HG03039 (cell line): ENCODE data around the gene ZNF580.
A peak's percentile ranks its signal among the peaks of the same experiment; 100 is the strongest.

Experiments used
- ATAC-seq: cut with Tn5 transposase; IDR thresholded peaks from one replicate; pipeline ENCODE4 v1.9.1; 2021; ENCODE audit warnings: mild to moderate bottlenecking, moderate library complexity; ENCODE audit not compliant: unreplicated experiment

ZNF580 gene, protein sequence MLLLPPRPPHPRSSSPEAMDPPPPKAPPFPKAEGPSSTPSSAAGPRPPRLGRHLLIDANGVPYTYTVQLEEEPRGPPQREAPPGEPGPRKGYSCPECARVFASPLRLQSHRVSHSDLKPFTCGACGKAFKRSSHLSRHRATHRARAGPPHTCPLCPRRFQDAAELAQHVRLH

DNA sequence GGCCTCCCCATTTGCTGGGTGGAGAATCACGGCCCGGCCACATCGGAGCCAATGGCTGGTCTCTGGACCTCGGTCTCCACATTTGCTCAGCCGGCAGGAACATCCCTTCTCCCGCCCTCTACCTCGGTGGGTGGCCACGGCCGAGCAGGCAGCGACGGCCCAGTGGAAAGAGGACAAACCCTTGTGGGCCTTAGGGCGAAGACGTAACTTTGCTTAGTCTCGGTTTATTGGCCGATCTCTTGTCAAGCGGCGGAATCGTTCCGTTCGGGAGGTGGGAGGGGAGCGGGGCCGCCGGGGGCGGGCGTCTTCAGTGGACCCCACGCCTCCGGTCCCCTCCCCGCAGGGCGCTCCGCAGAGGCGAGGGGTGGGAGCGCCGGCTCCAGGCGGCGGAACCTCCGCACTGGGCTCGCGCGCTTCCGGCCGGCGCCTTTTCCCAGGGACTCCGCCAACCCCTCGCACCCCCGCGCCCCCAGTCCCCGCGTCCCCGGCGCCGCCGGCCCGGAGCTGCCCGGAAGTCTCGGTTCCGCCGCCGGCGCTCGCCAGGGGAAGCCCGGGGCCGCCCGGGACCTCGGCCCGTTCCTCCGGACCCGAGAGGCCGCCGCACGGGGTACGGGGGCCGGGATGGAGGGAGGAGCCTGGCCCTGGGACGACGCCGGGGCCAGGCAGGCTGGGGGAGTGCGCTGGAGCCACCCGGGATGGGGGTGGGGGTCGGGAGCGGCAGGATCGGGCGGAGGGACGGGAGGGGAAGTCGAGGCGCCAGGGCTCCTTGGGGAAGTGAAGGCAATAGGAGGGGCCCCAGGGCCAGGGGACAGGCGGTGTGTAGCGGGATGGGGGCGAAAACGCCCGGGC, at the start of gene ZNF580:
Gene ZNF580 (plus strand): TSS at position 426 of the 849 bp plus-strand sequence. CDS start 1,507 bp downstream, outside the sequence.
- no peak for ATAC-seq

DNA sequence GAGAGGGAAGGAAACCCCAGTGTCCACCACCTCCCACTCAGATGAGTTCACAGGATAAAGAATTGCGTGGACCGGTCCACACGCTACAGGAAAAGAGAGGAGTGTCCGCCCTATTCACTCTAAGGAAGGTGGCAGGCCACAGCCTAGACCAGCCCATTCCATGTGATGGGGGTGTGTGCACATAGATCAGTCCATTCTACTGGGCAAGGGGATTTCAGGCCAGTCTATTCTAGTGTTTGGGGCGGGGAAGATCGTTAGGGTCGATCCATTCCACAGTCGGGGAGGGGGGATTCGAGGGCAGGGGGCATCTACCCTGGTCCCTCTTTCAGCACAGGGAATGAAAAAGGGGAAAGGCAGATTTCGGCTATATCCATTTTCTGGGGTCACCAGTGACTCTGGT, 49.2 kb upstream of the ZNF580 start:
- no peak for ATAC-seq

DNA sequence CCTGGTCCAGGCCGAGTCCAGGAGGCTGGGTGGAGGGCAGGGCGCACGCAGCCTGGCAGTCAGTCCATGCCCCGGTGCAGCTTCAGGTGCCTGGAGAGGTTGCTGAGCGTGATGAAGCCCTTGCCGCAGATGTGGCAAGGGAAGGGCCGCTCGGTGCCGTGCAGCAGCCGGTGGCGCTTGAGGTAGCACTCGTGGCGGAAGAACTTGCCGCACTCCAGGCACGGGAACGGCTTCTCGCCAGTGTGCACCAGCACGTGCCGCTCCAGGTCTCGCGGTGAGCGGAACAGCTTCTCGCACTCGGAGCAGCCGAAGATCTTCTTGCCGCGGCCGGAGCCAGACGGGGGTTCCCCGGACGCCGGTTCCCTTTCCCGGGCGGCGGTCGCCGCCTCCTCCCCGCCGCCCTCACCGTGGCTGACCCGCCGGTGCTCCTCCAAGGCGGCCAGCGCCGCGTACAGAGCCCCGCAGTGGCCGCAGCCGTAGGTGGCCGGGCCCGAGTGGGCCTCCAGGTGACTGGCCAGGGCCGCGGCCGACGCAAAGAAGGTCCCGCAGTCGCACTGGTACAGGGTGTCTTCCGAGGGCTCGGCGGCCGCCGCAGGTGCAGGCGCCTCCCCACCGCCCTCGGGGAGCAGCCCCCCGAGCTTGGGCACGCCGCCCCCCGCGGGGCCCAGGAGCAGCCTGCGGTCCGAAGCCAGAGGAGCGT, 48.3 kb upstream of the ZNF580 start:
- ATAC-seq, result no peak

DNA sequence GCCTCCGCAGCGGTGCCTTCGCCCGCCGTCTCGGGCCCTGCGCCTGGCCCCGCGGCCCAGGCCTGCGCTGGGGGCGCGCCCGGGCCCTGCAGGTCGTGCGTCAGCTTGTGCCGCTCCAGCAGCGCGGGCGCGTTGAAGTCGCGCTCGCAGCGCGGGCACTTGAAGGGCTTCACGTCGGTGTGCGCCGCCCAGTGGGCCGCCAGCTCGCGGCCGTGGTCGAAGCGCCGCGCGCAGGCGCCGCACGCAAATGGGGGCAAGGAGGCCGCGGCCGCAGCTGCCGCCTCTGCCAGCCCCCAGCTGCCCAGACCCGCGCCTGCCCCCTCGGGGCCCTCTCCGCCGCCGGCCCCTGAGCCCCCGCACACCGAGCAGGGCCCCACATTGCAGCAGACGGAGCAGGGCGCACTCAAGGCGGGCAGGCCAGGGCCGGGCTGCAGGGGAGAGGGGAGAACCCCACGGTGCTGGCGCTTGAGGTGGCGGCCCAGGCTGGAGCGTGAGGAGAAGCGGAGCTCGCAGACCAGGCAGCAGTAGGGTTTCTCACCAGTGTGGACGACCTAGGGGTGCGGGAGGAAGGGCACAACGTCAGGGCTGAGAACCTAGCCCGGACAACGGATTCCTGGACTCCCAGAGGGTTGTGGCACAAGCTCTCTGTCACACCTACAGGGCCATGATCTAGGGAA, 47.6 kb upstream of the ZNF580 start:
- no peak for ATAC-seq

DNA sequence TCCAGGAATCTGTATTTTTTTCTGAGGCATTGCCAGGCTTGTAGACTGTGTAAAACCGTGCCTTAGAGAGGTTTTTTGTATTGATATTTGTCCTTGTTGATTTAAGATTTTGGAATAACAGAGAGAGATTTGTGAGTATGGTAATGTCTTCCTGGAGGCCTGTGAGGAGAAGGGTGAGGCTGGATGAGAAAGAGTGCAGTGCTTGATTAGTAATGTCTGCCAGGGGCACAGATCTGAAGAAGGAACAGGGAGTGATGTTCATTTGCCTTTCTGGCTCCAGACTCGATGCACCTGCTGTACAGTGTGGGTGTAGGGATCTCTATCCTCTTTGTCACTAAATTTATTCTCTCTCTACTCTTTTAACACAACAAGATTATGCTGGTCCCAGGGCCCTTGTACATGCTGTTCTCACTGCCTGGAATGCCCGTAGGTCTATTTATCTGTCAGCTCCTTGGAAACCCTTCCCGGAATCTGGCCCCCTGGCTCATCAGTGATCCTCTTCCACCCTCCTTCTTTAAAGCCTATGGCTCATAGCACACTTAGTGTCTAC, 45.7 kb upstream of the ZNF580 start:
- ATAC-seq, result no peak

DNA sequence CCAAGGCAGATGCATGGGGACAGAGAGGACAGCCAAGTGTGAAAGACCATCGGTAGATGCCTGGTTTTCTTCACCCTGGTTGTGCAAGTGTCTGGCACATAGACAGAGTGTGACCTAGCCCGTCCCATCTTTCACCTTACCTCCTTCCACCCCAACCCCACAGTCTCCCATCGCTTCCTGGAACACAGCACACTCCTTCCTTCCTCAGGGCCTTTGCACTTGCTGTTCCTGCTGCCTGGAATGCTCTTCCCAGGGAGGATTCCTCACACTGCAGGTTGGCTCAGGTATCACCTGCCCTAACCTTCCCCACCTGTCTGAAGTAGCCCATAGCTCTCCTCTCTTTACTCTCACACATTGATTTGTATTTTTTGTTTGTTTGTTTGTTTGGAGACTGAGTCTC, 44.5 kb upstream of the ZNF580 start:
- no peak for ATAC-seq

DNA sequence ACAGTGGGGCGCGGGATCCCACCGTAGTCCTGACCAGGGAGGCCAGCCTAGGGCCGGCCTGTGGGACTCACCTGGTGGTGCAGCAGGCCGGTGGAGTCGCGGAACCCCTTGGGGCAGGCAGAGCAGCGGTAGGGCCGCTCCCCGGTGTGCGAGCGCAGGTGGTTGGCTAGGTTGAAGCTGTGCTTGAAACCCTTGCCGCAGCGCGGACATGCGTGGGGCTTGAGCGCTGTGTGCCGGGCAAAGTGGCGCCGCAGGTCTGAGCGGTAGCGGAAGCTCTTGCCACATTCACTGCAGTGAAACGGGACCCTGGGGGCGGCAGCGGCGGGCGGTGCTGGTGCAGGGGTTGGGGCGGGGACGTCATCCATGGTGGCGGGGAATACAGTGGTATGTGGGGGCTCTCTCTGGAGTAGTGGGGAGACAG, 43.3 kb upstream of the ZNF580 start:
- no peak for ATAC-seq

DNA sequence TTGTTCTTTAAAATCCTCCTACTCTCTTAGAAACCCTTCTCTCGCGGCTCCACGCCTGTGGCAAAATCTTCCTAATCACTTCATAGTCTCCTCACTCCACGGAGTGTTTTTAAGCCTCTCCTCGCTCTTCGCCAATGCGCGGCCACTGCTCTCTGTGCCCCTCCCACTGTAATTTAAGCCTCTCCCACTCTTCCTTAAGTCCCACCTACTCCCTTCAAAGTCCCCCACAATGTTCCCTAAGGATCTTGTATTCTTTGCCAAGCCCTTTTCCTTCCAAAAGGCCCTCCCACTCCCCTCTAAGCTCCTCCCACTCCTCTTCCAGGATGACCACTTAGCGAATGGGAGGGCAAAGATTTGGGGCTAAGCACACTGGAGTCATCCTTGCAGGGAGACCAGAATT, 42.8 kb upstream of the ZNF580 start:
- no peak for ATAC-seq

DNA sequence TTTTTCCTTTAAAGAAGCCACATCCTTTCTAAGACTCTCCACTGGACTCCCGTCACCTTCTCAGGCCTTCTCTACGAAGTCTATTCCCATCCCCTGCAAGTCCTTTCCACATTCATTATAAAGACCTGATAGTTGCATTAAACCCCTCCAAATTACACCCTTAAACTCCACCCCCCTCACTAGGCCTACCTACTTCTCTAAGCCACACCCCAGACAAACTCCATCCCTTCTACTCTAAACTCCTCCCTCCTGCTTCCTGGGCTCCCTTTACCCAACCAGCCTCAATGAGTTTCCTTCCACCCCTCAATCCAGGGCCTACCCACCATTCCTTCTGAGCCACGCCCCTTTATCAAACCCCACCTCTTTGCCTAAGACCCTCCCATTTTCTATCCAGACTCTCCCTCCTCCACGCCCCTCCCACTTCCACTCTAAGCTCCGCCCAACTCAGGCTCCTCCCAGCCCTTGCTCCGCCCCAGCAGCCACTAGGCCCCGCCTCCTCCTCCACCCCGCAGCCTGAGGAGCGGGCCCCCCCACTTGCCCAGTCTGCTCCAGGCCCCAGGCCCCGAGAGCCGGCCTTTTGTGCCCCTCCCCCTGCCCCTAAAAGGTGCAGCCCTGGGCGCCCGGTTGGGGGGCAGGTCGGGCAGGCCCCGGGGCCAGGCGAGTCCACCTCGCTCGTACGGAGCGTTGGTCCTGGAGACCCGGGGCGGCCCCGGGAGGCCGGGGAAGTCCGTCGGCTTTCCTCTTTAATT, 41.9 kb upstream of the ZNF580 start:
- ATAC-seq, result peak; percentile 43

DNA sequence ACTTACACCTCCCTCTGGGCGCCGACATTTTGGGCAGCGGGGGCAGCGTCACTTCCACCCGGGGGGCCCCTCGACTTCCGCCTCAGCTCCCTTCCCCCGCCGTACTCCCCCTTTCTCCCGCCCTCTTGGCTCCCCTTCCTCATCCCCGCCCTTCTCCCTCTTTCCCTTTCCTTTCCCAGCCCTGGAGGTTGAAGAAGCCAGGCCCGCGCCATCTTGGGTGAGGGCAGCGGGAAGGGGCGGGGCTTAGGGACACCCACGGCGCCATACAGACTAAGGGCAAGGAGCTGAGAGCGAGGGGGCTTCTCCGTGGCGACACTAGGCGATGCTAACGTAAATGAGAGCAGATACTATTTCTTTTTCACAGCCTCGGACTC, 41.3 kb upstream of the ZNF580 start, which contains the start of gene FIZ1:
Gene FIZ1 (minus strand): TSS at position 50 of the 374 bp plus-strand sequence. CDS start 1,652 bp downstream, outside the sequence.
- ATAC-seq, result peak; percentile 39

DNA sequence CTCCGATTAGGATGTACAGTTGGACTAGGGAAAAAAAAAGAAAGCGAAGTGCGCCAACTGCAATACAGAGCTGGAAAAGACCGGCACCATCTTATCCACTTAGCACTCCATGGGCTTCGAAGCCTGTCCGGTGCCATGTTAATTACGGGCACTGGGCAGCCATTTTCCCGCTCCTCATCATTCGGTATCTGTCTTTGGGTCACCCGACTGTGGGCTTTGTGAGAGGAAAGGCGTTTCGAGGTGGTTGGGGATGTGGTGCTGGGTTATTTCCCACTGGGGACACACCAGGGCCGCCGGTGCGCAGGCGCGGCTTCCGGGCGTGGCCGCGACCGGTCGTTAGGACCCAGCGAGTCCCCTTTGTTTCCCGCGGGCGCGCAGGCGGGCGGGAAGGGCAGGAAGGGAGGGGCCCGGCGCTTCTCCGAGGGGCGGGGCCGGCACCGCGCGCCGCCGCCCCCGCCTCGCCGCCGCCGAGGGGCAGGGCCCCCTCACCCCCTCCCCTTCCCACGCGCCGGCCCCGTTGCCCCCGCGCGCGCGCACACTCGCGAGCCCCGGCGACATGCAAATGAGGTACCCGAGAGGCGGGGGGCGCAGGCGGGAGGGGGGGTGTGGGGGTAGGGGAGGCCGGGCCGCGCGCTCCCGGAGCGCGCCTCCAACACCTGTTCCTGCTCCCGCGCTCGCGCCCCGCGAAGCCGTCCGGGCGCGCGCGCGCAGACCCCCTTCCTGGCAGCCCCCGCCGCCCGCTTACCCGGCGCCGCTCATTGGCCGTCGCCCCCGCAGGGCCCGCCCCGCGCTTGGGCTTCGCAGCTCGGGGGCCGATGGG, 40.8 kb upstream of the ZNF580 start, which contains the start of gene ZNF524:
Gene ZNF524 (plus strand): TSS at position 447 of the 820 bp plus-strand sequence. CDS start 1,825 bp downstream, outside the sequence.
- peak; percentile 33 for ATAC-seq

DNA sequence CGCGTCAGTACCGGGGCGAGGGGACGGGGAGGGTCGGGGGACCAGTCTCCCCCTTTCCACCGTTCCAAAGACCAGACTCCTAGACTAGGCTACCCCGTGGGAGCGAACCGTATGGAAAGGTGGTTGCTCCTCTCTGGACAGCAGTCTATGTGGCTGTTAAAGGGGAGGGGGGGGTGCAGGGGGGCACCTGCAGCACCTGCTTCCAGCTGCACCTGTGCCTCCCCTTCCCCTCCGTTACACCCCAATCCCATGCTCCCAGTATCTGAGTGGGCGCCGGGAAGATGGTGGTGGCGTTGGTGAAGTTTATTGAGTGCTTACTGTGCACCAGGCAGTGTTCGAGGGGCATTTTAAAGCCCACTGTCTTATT, 40.2 kb upstream of the ZNF580 start:
- ATAC-seq, result no peak

DNA sequence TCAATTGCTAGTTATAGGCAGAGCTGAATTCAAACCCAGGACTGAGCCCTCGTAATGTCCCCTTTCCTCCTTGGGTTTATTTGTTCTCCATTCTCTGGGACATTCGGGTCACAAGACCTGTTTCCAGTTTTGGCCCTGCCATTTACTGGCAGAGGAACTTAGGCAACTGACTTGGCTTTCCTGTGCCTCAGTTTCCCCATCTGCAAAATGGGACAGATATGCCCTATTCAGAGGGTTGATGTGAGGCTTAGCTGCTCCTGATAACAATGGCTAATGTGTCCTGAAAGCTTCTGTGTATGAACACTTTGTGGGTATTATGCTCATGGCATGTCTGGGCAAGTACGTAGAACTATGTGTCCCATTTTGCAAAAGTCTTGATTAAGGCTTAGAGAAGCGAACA, 39.7 kb upstream of the ZNF580 start:
- no peak for ATAC-seq

DNA sequence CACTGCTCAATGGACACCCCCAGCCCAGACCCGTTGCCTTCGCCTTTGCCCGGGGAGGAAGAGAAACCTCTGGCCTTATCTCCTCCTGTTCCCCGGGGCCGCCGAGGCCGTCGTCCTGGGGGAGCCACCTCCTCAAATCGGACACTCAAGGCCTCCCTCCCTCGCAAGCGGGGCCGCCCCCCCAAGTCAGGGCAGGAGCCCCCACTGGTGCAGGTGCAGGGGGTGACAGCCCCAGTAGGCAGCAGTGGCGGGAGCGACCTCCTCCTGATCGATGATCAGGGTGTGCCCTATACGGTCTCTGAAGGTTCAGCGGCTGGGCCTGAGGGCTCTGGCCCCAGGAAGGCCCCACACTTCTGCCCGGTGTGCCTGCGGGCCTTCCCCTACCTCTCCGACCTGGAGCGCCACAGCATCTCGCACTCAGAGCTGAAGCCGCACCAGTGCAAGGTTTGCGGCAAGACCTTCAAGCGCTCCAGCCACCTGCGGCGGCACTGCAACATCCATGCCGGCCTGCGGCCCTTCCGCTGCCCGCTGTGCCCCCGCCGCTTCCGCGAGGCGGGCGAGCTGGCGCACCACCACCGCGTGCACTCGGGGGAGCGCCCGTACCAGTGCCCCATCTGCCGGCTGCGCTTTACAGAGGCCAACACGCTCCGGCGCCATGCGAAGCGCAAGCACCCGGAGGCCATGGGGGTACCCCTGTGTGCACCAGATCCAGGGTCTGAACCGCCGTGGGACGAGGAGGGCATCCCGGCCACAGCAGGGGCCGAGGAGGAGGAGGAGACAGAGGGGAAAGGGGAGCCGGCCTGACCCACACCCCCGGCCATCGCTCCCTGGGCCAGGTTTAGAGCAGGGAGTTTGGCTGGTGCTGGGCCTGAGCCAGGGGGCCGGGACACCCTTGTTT, 38.4 kb upstream of the ZNF580 start:
- ATAC-seq, result no peak

DNA sequence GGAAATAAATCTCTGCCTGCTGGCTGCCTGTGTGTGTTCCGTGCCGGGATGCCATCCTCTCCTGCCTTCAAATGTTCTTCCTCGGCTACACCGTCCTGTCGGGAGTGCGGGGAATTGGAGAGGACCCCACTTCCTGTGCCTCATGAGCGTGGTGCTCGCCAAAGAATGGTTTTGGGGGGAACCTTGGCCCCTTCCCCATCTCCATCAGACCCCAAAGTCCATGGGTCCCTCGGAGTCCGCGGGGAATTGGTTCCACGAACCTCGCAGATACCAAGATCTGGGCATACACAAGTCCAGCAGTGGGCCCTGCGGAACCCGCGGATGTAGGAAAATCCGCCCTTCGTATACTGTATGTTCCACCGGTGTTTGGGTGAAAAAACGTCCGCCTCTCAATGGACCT, 37.7 kb upstream of the ZNF580 start:
- no peak for ATAC-seq

DNA sequence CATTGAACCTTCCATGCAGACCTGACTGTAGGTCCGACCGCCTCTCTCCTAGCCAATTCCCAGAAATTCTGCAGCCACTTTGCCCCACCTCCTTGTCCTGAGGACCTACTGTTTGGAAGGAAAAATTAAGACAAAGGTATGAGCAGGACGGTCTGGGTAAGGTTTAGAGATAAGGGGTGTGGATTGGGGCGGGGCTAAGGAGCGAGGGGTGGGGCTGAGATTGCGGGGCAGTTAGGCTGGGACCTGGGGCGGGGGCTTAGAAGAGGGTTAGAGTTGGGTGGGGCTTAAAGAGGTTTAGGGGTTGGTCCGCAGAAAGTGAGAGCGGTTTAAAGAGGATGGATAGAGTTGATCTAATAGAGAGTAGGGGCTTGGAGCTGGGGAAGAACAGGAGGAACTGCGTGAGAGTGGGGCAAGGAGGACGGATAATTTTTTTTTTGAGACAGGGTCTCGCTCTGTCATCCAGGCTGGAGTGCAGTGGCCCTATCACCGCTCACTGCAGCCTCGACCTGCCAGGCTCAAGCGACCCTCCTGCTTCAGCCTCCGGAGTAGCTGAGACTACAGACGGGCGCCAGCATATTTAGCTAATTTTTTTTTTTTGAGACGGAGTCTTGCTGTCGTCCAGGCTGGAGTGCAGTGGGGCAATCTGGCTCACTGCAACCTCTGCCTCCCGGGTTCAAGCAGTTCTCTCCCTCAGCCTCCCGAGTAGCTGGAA, 37.1 kb upstream of the ZNF580 start:
- ATAC-seq, result no peak

DNA sequence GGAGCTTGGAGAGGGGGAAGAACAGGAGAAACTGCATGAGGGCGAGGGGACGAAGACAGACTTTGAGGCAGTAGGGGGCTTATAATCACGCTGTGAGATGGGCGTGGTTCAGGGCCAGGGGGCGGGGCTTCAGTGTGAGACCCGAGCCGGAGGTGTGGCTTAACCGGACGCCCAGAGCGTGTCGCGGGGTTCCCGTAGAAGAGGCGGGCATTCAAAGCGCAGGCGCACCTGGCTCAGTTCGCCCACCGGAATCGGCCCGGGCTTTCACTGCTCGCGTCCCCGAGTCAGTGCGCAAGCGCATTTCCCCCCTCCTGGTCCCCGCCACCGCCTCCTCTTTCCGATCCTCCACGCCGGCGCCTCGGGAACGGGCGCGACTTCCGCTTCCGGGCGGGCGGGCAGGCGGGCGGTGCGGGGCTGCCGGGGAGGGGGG, 35.6 kb upstream of the ZNF580 start:
- ATAC-seq, result peak; percentile 65
